HFF-Myc (cell line): ENCODE data around the gene ZBTB32.
A peak's percentile ranks its signal among the peaks of the same experiment; 100 is the strongest.
"Not testable (repeated sequence)": the region's sequence is repeated elsewhere in the genome, so short reads cannot be mapped to it uniquely, and the experiment has no call there.

Source experiments
- DNase-seq: peaks from one replicate; pipeline ENCODE4 v3.0.0-alpha.2; 2011; ENCODE audit warnings: low read depth; ENCODE audit errors: extremely low read depth
- H3K4me3 ChIP-seq: replicated peaks from 2 replicates; pipeline ENCODE4 v1.5.1; 2011; ENCODE audit warnings: low read depth, mild to moderate bottlenecking, control low read depth, low read length
- TF ChIP-seq, protein P1 (sequence below): IDR thresholded peaks from 2 replicates; pipeline ENCODE4 v1.5.1; 2012; ENCODE audit warnings: mild to moderate bottlenecking, low read depth, low read length, control low read depth; ENCODE audit errors: missing control alignments

Gene ZBTB32

DNA sequence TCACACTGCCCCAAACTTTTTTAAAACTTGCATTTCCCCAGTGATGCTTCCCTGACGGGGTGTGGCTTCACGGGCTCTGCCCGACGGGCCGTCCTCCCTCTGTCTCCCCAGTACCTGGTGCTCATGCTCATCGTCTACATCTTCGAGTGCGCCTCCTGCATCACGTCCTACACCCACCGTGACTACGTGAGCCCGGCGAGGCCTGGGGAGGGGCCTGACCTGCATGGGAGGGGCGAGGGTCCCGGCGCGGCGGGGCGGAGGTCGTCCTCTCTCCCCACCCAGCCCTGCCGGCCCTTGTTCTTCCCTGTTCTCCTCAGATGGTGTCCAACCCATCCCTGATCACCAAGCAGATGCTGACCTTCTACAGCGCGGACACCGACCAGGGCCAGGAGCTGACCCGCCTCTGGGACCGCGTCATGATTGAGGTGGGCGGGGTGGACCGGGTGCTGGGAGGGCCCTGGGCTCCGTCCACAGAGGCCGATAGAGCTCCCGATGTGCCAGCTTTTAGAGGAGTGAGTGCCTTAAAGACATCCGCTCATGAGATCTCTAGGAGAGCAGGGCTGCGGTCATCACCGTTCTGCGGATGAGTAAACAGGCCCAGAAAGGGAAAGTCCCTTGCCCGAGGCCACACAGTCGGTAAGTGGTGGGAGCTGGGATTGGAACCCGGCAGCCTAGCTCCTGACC lies 31.1 kb upstream of the ZBTB32 start:
- TF ChIP-seq, protein P1, sequence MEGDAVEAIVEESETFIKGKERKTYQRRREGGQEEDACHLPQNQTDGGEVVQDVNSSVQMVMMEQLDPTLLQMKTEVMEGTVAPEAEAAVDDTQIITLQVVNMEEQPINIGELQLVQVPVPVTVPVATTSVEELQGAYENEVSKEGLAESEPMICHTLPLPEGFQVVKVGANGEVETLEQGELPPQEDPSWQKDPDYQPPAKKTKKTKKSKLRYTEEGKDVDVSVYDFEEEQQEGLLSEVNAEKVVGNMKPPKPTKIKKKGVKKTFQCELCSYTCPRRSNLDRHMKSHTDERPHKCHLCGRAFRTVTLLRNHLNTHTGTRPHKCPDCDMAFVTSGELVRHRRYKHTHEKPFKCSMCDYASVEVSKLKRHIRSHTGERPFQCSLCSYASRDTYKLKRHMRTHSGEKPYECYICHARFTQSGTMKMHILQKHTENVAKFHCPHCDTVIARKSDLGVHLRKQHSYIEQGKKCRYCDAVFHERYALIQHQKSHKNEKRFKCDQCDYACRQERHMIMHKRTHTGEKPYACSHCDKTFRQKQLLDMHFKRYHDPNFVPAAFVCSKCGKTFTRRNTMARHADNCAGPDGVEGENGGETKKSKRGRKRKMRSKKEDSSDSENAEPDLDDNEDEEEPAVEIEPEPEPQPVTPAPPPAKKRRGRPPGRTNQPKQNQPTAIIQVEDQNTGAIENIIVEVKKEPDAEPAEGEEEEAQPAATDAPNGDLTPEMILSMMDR = no peak
- DNase-seq = peak; percentile 14

DNA sequence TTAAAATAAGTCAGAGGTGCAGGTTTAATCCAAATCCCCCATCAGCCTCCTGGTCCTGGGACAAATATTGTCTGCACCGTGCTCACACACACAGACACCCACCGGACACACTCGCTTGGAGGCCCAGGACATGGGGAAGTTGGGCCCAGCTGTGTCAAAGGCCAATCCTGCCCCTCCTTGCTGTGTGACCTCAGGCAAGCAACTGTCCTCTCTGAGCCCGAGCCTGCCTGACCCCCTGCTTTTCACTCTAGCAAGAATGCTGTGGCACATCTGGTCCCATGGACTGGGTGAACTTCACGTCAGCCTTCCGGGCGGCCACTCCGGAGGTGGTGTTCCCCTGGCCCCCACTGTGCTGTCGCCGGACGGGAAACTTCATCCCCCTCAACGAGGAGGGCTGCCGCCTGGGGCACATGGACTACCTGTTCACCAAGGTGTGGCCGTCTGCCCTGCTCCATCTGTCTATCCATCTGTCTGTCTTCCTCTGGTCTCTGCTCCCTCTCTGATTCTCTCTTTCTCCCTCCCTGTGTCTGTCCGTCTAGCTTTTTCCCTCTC lies 28.7 kb upstream of the ZBTB32 start:
- no peak for DNase-seq
- TF ChIP-seq, protein P1 = no peak

More for the DNA sequence above, 31.1 kb upstream of the ZBTB32 start:
- peak overlapping the region; percentile 38 for H3K4me3 ChIP-seq

DNA sequence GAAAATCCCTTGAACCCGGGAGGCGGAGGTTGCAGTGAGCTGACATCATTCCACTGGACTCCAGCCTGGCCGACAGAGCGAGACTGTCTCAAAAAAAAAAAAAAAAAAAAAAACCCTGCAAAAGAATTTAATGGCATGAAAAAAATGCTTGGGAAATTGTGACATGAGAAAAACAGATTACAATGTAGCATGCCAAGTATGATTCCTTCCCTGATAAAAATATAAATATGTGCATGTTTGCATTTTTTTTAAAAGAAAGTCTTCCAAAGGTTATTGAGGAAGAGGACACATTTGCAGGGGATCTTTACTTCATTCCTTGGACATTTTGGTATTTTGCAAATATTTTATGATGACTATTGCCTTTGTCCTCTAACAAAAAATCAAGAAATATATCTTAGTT lies 14.5 kb upstream of the ZBTB32 start:
- DNase-seq = no peak
- TF ChIP-seq, protein P1 = no peak
- no peak overlapping the region for H3K4me3 ChIP-seq

More for the DNA sequence above, 28.7 kb upstream of the ZBTB32 start:
- H3K4me3 ChIP-seq = no peak overlapping the region

DNA sequence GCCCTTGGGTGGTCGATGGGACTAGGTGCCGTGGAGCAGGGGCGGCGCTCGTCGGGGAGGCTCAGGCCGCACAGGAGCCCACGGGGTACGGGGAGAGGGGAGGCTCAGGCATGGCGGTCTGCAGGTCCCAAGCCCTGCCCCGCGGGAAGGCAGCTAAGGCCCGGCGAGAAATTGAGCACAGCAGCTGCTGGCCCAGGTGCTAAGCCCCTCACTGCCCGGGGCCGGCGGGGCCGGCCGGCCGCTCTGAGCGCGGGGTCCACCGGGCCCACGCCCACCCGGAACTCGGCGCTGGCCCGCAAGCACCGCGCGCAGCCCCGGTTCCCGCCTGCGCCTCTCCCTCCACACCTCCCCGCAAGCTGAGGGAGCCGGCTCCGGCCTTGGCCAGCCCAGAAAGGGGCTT lies 13.3 kb upstream of the ZBTB32 start:
- H3K4me3 ChIP-seq, DNase-seq: not testable (repeated sequence)

DNA sequence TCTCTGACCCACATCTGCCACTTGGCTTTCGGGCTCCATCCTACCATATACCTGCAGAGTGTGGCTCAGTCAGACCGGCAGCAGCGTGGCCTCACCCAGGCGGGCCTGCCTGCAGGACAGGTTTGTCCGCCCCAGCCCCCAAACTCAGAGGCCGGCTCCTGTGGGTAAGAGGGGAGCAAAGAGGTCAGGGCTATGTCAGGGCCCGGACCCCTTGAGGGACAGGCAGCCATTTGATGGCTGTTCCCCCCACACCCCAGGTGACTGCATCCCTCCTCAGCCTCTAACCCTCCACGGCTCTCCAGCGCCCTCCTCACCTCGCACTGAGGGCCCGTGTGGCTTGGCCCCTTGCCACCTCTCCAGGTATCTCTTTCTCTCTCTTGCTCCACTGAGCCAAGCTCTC lies 12.3 kb upstream of the ZBTB32 start:
- no peak overlapping the region for H3K4me3 ChIP-seq
- TF ChIP-seq, protein P1 = no peak
- DNase-seq = no peak

DNA sequence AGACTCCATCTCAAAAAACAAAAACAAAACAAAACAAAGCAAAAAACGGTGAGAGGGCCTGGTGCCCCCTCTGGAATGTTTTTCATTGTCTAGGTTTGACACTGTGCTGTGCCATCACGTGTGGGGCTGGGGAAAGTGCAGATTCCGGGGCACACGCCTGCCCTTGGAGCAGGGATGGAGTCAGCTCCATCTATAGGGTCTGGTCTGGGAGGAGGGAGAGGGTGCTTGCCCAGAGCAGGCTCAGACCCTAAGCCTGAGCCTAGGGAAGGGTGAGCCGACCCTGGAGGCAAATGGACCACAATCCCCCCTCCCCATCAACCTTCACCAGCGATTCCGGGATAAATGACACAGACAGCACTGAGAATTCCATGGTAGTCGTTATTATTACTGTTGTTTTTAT lies 10.9 kb upstream of the ZBTB32 start:
- TF ChIP-seq, protein P1 = no peak
- H3K4me3 ChIP-seq = no peak overlapping the region
- DNase-seq = no peak

DNA sequence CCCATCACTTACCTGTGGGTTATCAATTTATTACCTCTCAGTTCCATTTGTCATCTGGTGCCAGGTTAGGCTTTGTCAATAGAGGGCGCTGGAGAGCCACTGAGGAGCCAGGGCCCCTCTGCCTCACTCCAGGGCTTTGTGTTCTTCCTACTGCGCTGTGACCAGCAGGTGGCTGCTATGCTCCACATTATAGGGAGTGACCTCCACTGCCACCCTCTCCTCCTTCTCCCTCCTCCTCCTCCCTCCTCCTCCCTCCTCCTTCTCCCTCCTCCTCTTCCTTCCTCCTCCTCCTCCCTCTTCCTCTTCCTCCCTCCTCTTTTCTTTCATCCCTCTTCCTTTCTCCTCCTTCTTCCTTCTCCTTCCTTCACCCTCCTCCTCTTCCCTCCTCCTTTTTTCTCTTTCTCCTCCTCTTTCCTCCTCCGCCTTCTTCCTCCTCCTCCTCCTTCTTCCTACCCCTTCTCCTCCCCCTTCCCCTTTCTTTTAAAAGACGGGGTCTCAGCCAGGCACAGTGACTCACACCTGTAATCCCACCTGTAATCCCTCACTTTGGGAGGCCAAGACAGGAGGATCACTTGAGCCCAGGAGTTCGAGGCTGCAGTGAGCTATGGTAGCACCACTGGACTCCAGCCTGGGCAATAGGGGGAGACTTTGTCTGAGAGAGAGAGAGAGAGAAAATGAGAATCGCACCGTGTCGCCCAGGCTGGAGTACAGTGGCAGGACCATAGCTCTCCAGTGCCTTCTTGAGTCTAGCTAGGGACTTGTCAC lies 10.3 kb upstream of the ZBTB32 start:
- DNase-seq = peak; percentile 73
- TF ChIP-seq, protein P1 = peak; percentile 99

More for the DNA sequence above, 10.3 kb upstream of the ZBTB32 start:
- H3K4me3 ChIP-seq = no peak overlapping the region
